RCC 7860 (cell line): ENCODE measurements around the gene INTS14.
"Not testable (repeated sequence)": the region's sequence is repeated elsewhere in the genome, so short reads cannot be mapped to it uniquely, and the experiment has no call there.

Experiments
- DNase-seq: peaks from one replicate; pipeline ENCODE4 v3.0.0-alpha.2; 2015; ENCODE audit warnings: low spot score
- FAIRE-seq: peaks from 2 replicates; lab custom pipeline; 2012; peaks lifted over from hg19 to GRCh38; lab: Jason Lieb, UNC

The INTS14 gene

GRCh38 chr15:65632780-65633375, 21.9 kb upstream of the INTS14 start:
- no peak for DNase-seq
- no peak for FAIRE-seq

- no peak for DNase-seq
- no peak for FAIRE-seq
Measured at GRCh38 chr15:65631503-65631902, 20.6 kb upstream of the INTS14 start.

- DNase-seq: no peak
- FAIRE-seq: no peak
Measured at GRCh38 chr15:65630760-65631159, 19.8 kb upstream of the INTS14 start.

GRCh38 chr15:65629548-65629947, 18.6 kb upstream of the INTS14 start:
- DNase-seq: no peak
- FAIRE-seq: no peak

- DNase-seq: no peak
- no peak for FAIRE-seq
Measured at GRCh38 chr15:65626856-65627255, 15.9 kb upstream of the INTS14 start.

GRCh38 chr15:65623103-65623502, 12.2 kb upstream of the INTS14 start:
- no peak for DNase-seq
- no peak for FAIRE-seq

GRCh38 chr15:65621638-65622037, 10.7 kb upstream of the INTS14 start, which contains the start of gene SLC24A1:
SLC24A1 (plus strand) TSS chr15:65621938; CDS start chr15:65624081, 2,143 bp downstream.
- FAIRE-seq (no peak), DNase-seq (no peak)

- no peak for FAIRE-seq
- DNase-seq: no peak
Measured at GRCh38 chr15:65620833-65621232, 9.9 kb upstream of the INTS14 start.

- DNase-seq (no peak), FAIRE-seq (no peak)
Measured at GRCh38 chr15:65619626-65620290, 8.8 kb upstream of the INTS14 start.

GRCh38 chr15:65618560-65619109, 7.7 kb upstream of the INTS14 start:
- no peak for FAIRE-seq
- DNase-seq: no peak

GRCh38 chr15:65615887-65616286, 5.0 kb upstream of the INTS14 start:
- DNase-seq, FAIRE-seq: not testable (repeated sequence)

- DNase-seq (no peak), FAIRE-seq (no peak)
Measured at GRCh38 chr15:65612949-65613744, 2.2 kb upstream of the INTS14 start.

GRCh38 chr15:65612616-65612946, 1.6 kb upstream of the INTS14 start:
- DNase-seq (peak; percentile 17), FAIRE-seq (no peak)

GRCh38 chr15:65611888-65612615, 1.1 kb upstream of the INTS14 start:
- FAIRE-seq (no peak), DNase-seq (no peak)

- DNase-seq (no peak), FAIRE-seq (no peak)
Measured at GRCh38 chr15:65603559-65603958, 7.4 kb downstream of the INTS14 start.

GRCh38 chr15:65603134-65603533, 7.8 kb downstream of the INTS14 start:
- DNase-seq (no peak), FAIRE-seq (no peak)

- DNase-seq: no peak
- FAIRE-seq: no peak
Measured at GRCh38 chr15:65599677-65600076, 11.3 kb downstream of the INTS14 start.

GRCh38 chr15:65598468-65598867, 12.5 kb downstream of the INTS14 start:
- FAIRE-seq: no peak
- DNase-seq: no peak

- DNase-seq (no peak), FAIRE-seq (no peak)
Measured at GRCh38 chr15:65595960-65596359, 15.0 kb downstream of the INTS14 start.

GRCh38 chr15:65587094-65587493, 23.8 kb downstream of the INTS14 start:
- DNase-seq: no peak
- FAIRE-seq: no peak

- FAIRE-seq (no peak), DNase-seq (no peak)
Measured at GRCh38 chr15:65584241-65584640, 26.7 kb downstream of the INTS14 start.
